Hepatocyte (in vitro differentiated cells): ENCODE measurements around the gene FOXG1. TPM values are rescaled to one million over a fixed set of nuclear protein-coding genes. Genes with fewer than 3 reads are reported as not detected.

Source experiments
- DNase-seq: peaks from one replicate; pipeline ENCODE4 v3.0.0-alpha.2; 2016; ENCODE audit warnings: low spot score
- H2AFZ ChIP-seq: fragments of 200-600 bp; sonication (generic); 2 replicates; pipeline ENCODE4 v1.6.0; 2016; ENCODE audit warnings: antibody characterized with exemption, mild to moderate bottlenecking
- H3K27ac ChIP-seq: fragments of 200-600 bp; sonication (generic); 2 replicates; pipeline ENCODE4 v1.5.1; 2016; ENCODE audit warnings: mild to moderate bottlenecking
- H3K27me3 ChIP-seq: fragments of 200-600 bp; sonication (generic); 2 replicates; pipeline ENCODE4 v1.6.1; 2016
- H3K36me3 ChIP-seq: fragments of 200-600 bp; sonication (generic); replicated peaks from 2 replicates; pipeline ENCODE4 v1.5.1; 2016; ENCODE audit warnings: low read depth; ENCODE audit not compliant: insufficient read depth
- H3K4me1 ChIP-seq: fragments of 200-600 bp; sonication (generic); 2 replicates; pipeline ENCODE4 v1.5.1; 2016; ENCODE audit warnings: mild to moderate bottlenecking, moderate library complexity; ENCODE audit not compliant: insufficient read depth
- H3K4me2 ChIP-seq: fragments of 200-600 bp; sonication (generic); 2 replicates; pipeline ENCODE4 v1.6.0; 2016
- H3K4me3 ChIP-seq: fragments of 200-600 bp; sonication (generic); 2 replicates; pipeline ENCODE4 v1.5.1; 2016; ENCODE audit warnings: mild to moderate bottlenecking
- H3K79me2 ChIP-seq: fragments of 200-600 bp; sonication (generic); 2 replicates; pipeline ENCODE4 v1.6.0; 2017; ENCODE audit warnings: mild to moderate bottlenecking
- H3K9me2 ChIP-seq: fragments of 200-600 bp; sonication (generic); replicated peaks from 2 replicates; pipeline ENCODE4 v1.6.0; 2017; ENCODE audit warnings: mild to moderate bottlenecking; ENCODE audit not compliant: insufficient read depth
- H3K9me3 ChIP-seq: fragments of 200-600 bp; sonication (generic); 2 replicates; pipeline ENCODE4 v1.5.1; 2016; ENCODE audit warnings: low read depth, mild to moderate bottlenecking
- H4K20me1 ChIP-seq: fragments of 200-600 bp; sonication (generic); 2 replicates; pipeline ENCODE4 v1.6.0; 2016; ENCODE audit warnings: mild to moderate bottlenecking; ENCODE audit not compliant: insufficient read depth, poor library complexity, severe bottlenecking
- CTCF ChIP-seq: fragments of 200-600 bp; sonication (generic); IDR thresholded peaks from 2 replicates; pipeline ENCODE4 v1.5.1; 2016; ENCODE audit warnings: antibody characterized with exemption, mild to moderate bottlenecking; ENCODE audit not compliant: poor library complexity
- EZH2 ChIP-seq: fragments of 200-600 bp; sonication (generic); IDR thresholded peaks from 2 replicates; pipeline ENCODE4 v1.6.1; 2016; ENCODE audit warnings: antibody characterized with exemption, mild to moderate bottlenecking, borderline replicate concordance
- EZH2phosphoT487 ChIP-seq: fragments of 200-600 bp; sonication (generic); IDR thresholded peaks from one replicate; pipeline ENCODE4 v1.6.1; 2018; ENCODE audit warnings: antibody characterized with exemption, mild to moderate bottlenecking, low read depth, moderate library complexity; ENCODE audit not compliant: unreplicated experiment, severe bottlenecking
- WGBS: methylation state at CpG from one replicate; pipeline ENCODE4 v1.1.6; 2016; ENCODE audit warnings: low lambda C conversion rate; ENCODE audit errors: missing lambda C conversion rate; 5-methylcytosine and 5-hydroxymethylcytosine counted together
- polyA plus RNA-seq: library from polyadenylated mRNA; unstranded; fragments of >200 nt; fragmentation: Nextera tagmentation; extraction: Ambion mirVana; gene quantifications from 2 replicates; pipeline ENCODE4 v1.2.1, GENCODE V29; 2016
- total RNA-seq: library from RNA; depleted of rRNA; stranded (reverse); fragments of >200 nt; gene quantifications from 2 replicates; pipeline ENCODE4 v1.2.3, GENCODE V29; 2014

FOXG1 gene
- total and polyA plus RNA-seq, 2 experiments from 2014 or later = not detected

GRCh38 chr14:28778138-28779117, 11.8 kb downstream of the FOXG1 start:
- Histone ChIP-seq H2AFZ (no peak overlapping the region), H3K4me2 (no peak overlapping the region)

GRCh38 chr14:28779456-28779855, 12.9 kb downstream of the FOXG1 start:
- Histone ChIP-seq H4K20me1 (no peaks in the 10 kb centered on the region), H3K79me2 (no peaks in the 10 kb centered on the region), H3K9me2 (no peaks in the 10 kb centered on the region), H2AFZ (no peak overlapping the region), H3K27me3 (peaks cover 100% of the 10 kb centered on the region), H3K4me3 (no peak overlapping the region), H3K9me3 (no peaks in the 10 kb centered on the region), H3K27ac (no peak overlapping the region), H3K4me1 (no peaks in the 10 kb centered on the region), H3K36me3 (no peaks in the 10 kb centered on the region), H3K4me2 (no peak overlapping the region)
- no peak for DNase-seq
- no peak for TF ChIP-seq CTCF
- no peak for TF ChIP-seq EZH2phosphoT487
- no peak for TF ChIP-seq EZH2

More at GRCh38 chr14:28778138-28779117, 11.8 kb downstream of the FOXG1 start:
- Histone ChIP-seq H4K20me1 (no peaks in the 10 kb centered on the region), H3K9me2 (no peaks in the 10 kb centered on the region), H3K36me3 (no peaks in the 10 kb centered on the region), H3K4me1 (no peaks in the 10 kb centered on the region), H3K4me3 (no peak overlapping the region), H3K9me3 (no peaks in the 10 kb centered on the region), H3K27me3 (peaks cover 100% of the 10 kb centered on the region), H3K27ac (no peak overlapping the region), H3K79me2 (no peaks in the 10 kb centered on the region)
- 7% methylated on average over 28 of the region's 28 CpGs for WGBS
- DNase-seq = no peak
- TF ChIP-seq EZH2 (no peak), CTCF (no peak), EZH2phosphoT487 (no peak)

- H3K9me2 ChIP-seq = no peaks in the 10 kb centered on the region
- no peak overlapping the region for H2AFZ ChIP-seq
- no peaks in the 10 kb centered on the region for H3K9me3 ChIP-seq
- no peaks in the 10 kb centered on the region for H3K79me2 ChIP-seq
- H3K36me3 ChIP-seq = no peaks in the 10 kb centered on the region
- H4K20me1 ChIP-seq = no peaks in the 10 kb centered on the region
- WGBS = 19% methylated on average over 6 of the region's 6 CpGs
- TF ChIP-seq EZH2phosphoT487 = no peak
- no peak for TF ChIP-seq EZH2
- TF ChIP-seq CTCF = no peak
- peaks cover 100% of the 10 kb centered on the region for H3K27me3 ChIP-seq
- H3K4me2 ChIP-seq = no peak overlapping the region
- DNase-seq = no peak
- H3K4me1 ChIP-seq = peaks cover 10% of the 10 kb centered on the region
- H3K4me3 ChIP-seq = no peak overlapping the region
- H3K27ac ChIP-seq = no peak overlapping the region
Measured at GRCh38 chr14:28780843-28781820, 14.5 kb downstream of the FOXG1 start.
